Muscle of leg (tissue), 11 donors: ENCODE measurements around the gene CDH20. TPM values are rescaled to one million over a fixed set of nuclear protein-coding genes. Genes with fewer than 3 reads are reported as not detected.

Source experiments
- DNase-seq: peaks from one replicate; pipeline ENCODE4 v3.0.0; 2013
- H3K27ac ChIP-seq: one replicate; pipeline ENCODE4 v1.5.1; 2013; ENCODE audit warnings: mild to moderate bottlenecking, low read length, control low read depth
- H3K27me3 ChIP-seq: one replicate; pipeline ENCODE4 v1.6.1; 2013; ENCODE audit warnings: low read length; ENCODE audit not compliant: control insufficient read depth, insufficient read depth
- H3K36me3 ChIP-seq: one replicate; pipeline ENCODE4 v1.6.1; 2013; ENCODE audit warnings: low read length; ENCODE audit not compliant: control insufficient read depth, insufficient read depth
- H3K4me1 ChIP-seq: one replicate; pipeline ENCODE4 v1.6.1; 2013; ENCODE audit warnings: low read length; ENCODE audit not compliant: control insufficient read depth, insufficient read depth
- H3K4me3 ChIP-seq: one replicate; pipeline ENCODE4 v1.5.1; 2013; ENCODE audit warnings: low read length, control low read depth
- H3K9me3 ChIP-seq: replicated peaks from 2 replicates; pipeline ENCODE4 v1.6.1; 2013; ENCODE audit warnings: low read depth, low read length; ENCODE audit not compliant: control insufficient read depth
- WGBS: methylation state at CpG from one replicate; pipeline ENCODE4 v1.1.5; 2013; ENCODE audit warnings: missing lambda C conversion rate; ENCODE audit not compliant: insufficient coverage; 5-methylcytosine and 5-hydroxymethylcytosine counted together
- polyA plus RNA-seq, 8 donors: library from polyadenylated mRNA; unstranded; fragments of 120-200 nt; gene quantifications; one replicate each; pipeline versions ENCODE4 v1.2.1 to v1.2.3, GENCODE V29; 2013; ENCODE audit warnings: inconsistent platforms in 1 of 8, low replicate concordance in 1 of 8; ENCODE audit not compliant: insufficient read length in 8 of 8, insufficient read depth in 1 of 8
- total RNA-seq: library from RNA; stranded (reverse); fragments of 120-200 nt; gene quantifications from one replicate; pipeline ENCODE4 v1.2.4, GENCODE V29; 2013

The CDH20 gene
- total and polyA plus RNA-seq, 9 donors = 0.44 to 1.7 (median 1.1) TPM

DNA sequence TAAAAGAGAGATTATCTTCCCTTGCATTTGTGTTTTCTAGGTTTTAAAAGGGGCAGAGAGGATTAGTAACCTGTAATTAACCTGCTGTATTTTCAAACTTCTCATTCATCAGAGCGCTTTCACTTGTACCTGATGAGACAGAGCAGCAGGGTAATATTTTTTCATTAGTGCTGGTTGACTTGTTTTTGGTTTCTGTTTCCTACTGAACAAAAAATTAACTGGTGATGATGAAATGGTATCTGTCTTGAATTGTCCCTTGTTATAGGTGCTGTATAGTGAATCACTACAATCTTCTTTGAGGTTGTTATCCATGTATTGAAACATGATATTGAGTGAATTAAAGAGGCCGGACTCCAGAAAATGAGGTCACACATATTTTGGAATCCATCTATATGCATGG, 37.9 kb downstream of the CDH20 start:
- Histone ChIP-seq H3K27ac (no peak overlapping the region), H3K9me3 (no peaks in the 10 kb centered on the region), H3K4me1 (no peaks in the 10 kb centered on the region), H3K36me3 (no peaks in the 10 kb centered on the region), H3K27me3 (no peaks in the 10 kb centered on the region), H3K4me3 (no peak overlapping the region)
- no CpG with 5 or more reads among the region's 2 CpGs for WGBS
- DNase-seq = no peak

DNA sequence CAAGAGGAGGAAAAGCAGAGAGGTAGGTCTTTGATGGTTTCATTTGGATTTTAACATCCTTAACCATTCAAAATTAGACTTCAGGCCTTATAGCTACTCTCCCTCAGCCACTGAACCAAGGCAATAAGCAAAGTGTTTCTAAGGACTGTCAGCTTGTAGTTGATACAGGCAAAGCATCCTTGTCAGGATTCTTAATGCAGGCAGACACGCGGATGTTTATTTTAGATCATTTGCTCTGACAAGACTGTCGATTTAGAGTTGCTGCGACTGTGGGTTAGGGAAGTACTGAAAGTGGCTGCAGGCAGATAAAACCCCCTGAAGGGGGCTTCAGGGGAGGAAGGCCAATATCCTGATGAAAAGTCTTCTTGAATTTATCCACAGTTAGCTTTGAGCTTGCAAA, 46.6 kb downstream of the CDH20 start:
- H3K4me3 ChIP-seq = no peak overlapping the region
- H3K27ac ChIP-seq = no peak overlapping the region
- no peak for DNase-seq
- H3K27me3 ChIP-seq = no peaks in the 10 kb centered on the region
- no peaks in the 10 kb centered on the region for H3K9me3 ChIP-seq
- H3K4me1 ChIP-seq = no peaks in the 10 kb centered on the region
- H3K36me3 ChIP-seq = no peaks in the 10 kb centered on the region
- WGBS = 44% methylated on average over 4 of the region's 4 CpGs

DNA sequence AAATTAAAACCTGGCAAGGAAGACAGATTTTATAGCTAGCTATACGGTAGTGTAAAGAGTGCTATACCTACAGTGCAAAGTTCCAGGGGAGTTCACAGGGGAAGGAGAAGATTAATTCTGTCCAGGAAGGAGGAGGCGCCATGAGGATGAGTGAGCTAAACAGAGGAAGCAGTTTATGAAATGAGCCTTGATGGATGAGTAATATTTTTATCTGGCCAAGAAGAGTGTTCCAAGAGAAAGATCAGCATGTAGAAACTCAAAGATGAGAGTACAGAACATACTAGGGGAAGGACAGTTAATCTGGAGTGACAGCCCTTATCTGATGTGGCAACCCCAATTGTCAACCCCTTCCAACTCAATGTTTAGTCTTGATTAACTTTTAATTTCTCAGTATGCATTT, 54.8 kb downstream of the CDH20 start:
- Histone ChIP-seq H3K4me3 (no peak overlapping the region), H3K27me3 (no peaks in the 10 kb centered on the region), H3K9me3 (no peaks in the 10 kb centered on the region), H3K27ac (no peak overlapping the region), H3K4me1 (no peaks in the 10 kb centered on the region), H3K36me3 (no peaks in the 10 kb centered on the region)
- no peak for DNase-seq
- 35% methylated on average over 2 of the region's 2 CpGs for WGBS

DNA sequence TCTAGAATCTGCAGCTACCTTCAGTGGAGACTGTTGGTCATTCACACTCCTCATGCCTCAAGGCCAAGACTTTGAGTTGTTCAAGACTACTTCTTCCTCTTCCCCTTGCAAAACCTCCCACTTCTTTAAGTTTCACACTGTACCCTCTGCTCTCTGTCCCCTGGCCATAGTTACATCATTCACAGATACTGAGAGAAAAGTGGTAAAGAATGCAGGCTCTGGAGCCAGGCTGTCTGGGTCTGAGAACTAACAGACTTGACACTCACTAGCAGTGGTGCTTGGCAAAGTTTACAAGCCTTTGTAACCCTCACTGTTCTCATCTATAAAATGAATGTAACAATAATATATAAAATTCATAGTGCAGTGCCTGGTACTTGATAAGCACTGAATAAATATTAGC, 61.8 kb downstream of the CDH20 start:
- Histone ChIP-seq H3K9me3 (no peaks in the 10 kb centered on the region), H3K4me3 (no peak overlapping the region), H3K27me3 (no peaks in the 10 kb centered on the region), H3K36me3 (no peaks in the 10 kb centered on the region), H3K4me1 (no peaks in the 10 kb centered on the region), H3K27ac (no peak overlapping the region)
- no peak for DNase-seq

DNA sequence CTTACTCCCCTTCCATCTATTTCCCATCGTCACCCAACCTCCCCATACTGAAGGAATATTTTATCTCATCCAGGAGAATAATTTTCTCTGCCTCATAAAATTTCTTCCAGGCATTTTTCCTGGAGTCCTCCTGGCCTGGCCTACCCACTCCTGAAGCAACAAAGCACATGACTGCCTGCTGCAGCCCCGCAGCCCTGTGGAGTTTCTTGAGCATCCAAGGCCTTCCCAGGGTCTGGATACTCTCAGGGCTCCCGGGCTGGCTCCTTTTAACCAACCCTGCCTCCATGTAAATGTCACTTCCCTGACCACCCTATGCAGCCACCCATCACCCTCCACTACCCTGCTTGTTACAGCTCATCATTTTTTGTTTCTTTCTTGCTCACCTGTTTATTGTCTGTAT, 64.0 kb downstream of the CDH20 start:
- Histone ChIP-seq H3K27me3 (no peaks in the 10 kb centered on the region), H3K4me1 (peaks cover 2% of the 10 kb centered on the region), H3K9me3 (no peaks in the 10 kb centered on the region), H3K36me3 (no peaks in the 10 kb centered on the region), H3K27ac (no peak overlapping the region), H3K4me3 (no peak overlapping the region)
- 72% methylated on average over 3 of the region's 3 CpGs for WGBS
- DNase-seq = no peak

DNA sequence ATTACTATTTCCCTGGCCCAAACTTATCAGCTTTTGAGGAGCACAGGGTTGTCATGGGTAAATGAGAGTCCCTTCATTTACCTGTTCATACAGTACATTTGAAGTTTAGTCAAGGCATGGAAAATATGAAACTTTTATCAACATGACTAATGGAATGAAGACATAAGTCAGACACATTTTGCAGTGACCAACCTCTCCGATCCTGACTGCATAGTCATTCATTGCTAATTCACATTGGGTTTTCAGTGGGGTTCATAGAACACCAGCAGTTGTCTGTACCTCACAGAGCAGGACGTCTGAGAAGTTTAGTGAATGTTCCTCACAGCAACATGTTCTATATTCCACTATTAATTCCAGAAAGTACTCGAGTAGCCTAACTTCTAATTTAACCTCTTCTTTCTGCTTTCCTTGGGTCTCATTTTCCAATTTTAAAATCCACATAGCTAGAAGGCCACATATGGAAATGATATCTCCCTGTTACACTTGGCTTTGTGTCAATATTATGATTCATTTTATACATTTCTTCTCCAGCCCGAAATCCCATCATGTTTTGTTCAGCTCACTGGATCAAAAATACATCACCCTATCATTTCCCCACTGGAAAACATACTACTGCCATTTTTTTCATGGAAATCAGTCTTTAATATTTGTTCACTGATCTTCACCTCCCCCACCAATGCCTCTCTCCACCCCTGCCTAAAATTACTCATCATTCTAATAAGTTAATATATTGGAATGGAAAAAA, 65.9 kb downstream of the CDH20 start:
- Histone ChIP-seq H3K4me3 (no peak overlapping the region), H3K27me3 (no peaks in the 10 kb centered on the region), H3K27ac (peak overlapping the region; percentile 43), H3K4me1 (peaks cover 2% of the 10 kb centered on the region), H3K36me3 (no peaks in the 10 kb centered on the region), H3K9me3 (no peaks in the 10 kb centered on the region)
- peak; percentile 91 for DNase-seq
- 34% methylated on average over 3 of the region's 4 CpGs for WGBS

DNA sequence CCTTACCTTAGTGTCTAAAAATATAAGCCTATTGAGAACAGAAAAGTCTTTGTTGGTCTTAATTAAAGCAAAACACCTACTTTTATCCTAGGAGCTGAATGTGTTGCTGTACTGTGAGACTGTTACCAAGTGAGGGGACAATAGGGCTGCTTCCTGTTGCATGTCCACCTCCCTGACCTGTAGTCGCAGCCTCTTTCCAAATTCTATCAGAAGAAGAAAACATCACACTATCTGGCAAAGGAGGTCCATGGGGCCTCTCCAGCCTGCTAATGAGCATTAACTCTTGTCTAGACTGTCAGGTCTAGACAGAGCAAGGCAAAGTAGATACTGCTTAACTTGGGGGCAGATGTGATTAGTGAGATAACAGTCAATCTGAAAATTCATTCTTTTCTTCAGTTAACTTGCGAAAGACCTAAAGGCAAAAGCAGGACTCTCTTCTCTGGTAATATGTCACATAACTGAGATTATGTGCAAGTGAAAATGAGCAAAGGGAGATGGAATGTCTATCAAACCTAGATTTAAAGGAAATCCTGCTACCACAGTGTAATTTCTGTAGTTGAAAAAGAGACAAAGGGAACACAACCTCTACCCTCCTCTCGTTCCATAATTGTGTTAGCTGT, 66.9 kb downstream of the CDH20 start:
- peak; percentile 37 for DNase-seq
- H3K36me3 ChIP-seq = no peaks in the 10 kb centered on the region
- no CpG with 5 or more reads among the region's 3 CpGs for WGBS
- H3K4me1 ChIP-seq = peaks cover 2% of the 10 kb centered on the region
- no peak overlapping the region for H3K27ac ChIP-seq
- H3K27me3 ChIP-seq = no peaks in the 10 kb centered on the region
- no peaks in the 10 kb centered on the region for H3K9me3 ChIP-seq
- no peak overlapping the region for H3K4me3 ChIP-seq

DNA sequence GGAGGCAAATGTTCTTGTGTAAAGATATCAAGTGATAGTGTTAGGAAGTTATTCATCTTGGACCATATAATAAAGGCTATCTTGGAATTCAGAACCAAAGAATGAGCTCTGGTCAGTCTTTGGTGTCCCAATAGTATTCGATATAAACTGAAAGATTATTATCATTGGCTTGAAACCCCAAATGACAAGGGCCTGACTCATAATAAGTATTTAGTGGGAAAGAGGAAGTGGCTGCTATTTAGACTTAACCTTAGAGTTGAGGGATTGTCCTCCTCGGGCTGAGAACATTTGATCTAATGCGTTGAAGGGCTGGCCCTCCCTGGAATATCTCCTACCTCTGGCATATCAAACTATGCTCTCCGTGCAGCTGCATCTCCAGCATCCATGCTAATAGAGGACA, 67.5 kb downstream of the CDH20 start:
- H3K27me3 ChIP-seq = no peaks in the 10 kb centered on the region
- H3K36me3 ChIP-seq = no peaks in the 10 kb centered on the region
- 33% methylated on average over 1 of the region's 4 CpGs for WGBS
- H3K9me3 ChIP-seq = no peaks in the 10 kb centered on the region
- H3K4me3 ChIP-seq = no peak overlapping the region
- peaks cover 2% of the 10 kb centered on the region for H3K4me1 ChIP-seq
- peak; percentile 63 for DNase-seq
- no peak overlapping the region for H3K27ac ChIP-seq

DNA sequence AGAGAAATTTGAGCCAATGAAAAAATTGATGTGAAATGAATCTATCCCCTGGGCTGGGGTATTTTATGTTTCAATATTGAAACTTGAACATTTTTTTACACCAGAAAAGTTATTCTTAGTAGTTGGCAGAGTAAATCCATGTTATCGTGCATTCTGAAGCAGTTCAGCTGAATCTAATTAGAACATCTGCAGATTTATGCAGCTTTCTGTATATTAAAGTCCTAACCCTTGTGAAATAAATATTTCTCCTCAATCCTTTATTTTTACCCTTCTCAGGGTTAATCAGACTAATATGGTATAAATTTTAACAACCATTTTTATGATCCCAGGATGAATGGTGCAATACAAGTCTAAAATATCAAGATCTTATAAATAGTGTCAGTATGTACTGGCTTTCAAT, 69.5 kb downstream of the CDH20 start:
- Histone ChIP-seq H3K4me3 (no peak overlapping the region), H3K4me1 (peaks cover 2% of the 10 kb centered on the region), H3K27ac (peak overlapping the region; percentile 37), H3K9me3 (no peaks in the 10 kb centered on the region), H3K36me3 (no peaks in the 10 kb centered on the region), H3K27me3 (no peaks in the 10 kb centered on the region)
- no CpG with 5 or more reads among the region's 1 CpG for WGBS
- peak; percentile 88 for DNase-seq

DNA sequence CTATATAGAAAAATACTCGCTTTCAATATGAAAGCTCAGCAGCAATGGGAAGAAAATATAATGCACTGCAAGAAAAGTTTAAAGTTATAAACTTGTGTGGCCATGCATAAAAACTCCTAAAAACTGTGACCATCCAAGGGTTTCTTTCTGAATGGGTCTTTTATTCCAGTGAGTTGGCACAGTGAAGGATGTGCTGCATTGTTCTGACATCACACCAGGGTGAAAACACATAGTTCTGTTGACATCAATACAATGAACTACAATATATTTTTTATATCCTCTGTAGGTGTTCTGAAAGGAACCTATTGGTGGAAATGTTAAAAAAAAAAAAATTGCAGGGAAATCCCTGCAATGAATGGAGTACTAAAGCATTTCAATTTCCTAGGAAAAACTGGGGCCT, 80.2 kb downstream of the CDH20 start:
- Histone ChIP-seq H3K27ac (no peak overlapping the region), H3K9me3 (no peaks in the 10 kb centered on the region), H3K4me3 (no peak overlapping the region), H3K4me1 (no peaks in the 10 kb centered on the region), H3K36me3 (no peaks in the 10 kb centered on the region), H3K27me3 (no peaks in the 10 kb centered on the region)
- DNase-seq = no peak
- WGBS = no CpG with 5 or more reads among the region's 1 CpG
